ENCODE data around the gene SYT2.

Gene SYT2

DNA sequence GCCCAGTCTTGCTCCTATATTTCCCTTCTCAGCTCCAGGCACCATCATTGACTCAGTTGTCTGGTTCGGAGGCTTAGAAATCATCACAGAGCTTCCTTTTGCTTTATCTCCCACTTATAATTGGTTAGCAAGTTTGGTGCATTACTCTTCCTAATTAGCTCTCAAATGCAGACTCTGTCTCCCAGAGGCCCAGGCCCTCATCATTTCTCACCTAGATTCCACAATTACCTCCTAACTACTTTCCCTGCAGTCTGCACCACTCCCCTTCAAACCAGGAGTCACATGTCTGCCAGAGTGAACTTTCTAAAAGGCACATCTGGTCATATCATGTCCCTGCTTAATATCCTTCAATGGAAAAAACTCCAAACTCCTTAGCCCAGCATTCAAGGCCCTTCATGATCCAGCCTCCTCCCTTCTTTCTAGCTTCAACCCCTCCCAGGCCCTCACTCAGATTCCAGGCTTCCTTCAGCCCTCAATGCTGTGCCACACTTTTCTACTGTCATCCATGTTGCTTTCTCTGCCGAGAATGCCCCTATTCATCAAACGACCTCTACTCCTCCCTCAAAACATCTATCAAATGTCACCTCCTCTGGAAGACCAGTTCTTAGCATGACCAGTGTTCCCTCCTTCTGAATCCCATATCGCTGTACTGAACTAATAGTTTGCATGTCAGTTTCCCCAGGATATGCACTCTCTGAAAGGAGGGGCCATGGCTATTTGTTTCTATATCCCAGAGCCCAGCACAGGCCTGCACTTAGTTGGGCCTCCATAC, 30.7 kb downstream of the SYT2 start:
- no peak for DNase-seq (ENCODE audit: low read depth in 3 of 3)

DNA sequence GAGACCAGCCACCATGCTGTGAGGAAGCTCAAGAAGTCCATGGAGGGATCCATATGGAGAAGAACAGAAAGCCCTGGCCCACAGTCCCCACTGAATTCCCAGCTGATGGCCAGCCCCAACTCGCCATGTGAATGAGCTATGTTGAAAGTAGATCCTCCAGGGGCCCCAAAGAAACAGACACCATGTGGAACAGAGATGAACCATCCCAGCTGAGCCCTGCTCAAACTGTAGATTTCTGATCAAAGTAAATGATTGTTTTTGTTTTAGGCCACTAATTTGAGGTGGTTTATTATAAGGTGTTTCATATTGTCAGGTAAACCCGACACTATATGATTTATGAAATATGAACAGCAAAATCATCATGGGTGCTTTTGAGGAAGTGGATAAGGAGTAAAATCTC, 32.8 kb downstream of the SYT2 start:
- DNase-seq (ENCODE audit: low read depth in 3 of 3): no peak

DNA sequence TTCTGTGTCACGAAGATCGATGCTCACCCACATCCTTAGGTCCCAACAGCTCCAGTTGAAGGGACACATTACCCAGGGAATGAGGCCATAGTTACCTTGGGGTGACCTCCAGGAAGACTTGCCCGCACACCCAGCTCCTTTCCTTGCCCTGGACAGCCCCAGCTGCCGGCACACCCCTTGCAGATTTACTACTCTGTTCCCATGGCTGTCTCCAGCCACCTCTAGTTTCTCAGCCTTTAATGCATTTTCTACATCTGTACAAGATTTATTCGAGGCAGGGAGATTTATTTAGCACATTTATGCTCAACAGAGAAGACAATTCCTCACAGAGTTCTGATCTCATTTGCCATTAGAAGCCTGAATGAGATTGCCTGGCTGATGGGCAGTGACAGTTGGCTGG, 36.7 kb downstream of the SYT2 start:
- no peak for DNase-seq (ENCODE audit: low read depth in 3 of 3)

DNA sequence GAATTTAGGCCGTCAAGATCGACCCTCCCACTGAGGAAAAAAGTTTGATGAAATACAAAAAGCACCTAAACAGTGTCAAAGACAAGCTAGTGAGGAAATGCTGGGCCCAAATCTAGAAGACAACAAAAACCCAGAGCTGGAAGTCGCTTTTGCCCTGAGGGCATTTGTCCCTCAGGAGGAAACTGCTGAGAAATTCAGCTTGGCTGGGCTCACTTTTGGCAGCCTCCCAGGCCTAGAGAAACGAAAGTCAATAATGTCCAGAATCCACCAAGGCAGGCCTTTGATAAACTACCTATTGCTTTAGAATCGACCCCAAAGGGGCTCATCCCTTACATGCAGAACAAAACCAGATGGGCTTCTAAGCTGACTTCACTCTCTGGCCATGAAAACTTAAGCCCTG, 38.9 kb downstream of the SYT2 start:
- no peak for DNase-seq (ENCODE audit: low read depth in 3 of 3)

DNA sequence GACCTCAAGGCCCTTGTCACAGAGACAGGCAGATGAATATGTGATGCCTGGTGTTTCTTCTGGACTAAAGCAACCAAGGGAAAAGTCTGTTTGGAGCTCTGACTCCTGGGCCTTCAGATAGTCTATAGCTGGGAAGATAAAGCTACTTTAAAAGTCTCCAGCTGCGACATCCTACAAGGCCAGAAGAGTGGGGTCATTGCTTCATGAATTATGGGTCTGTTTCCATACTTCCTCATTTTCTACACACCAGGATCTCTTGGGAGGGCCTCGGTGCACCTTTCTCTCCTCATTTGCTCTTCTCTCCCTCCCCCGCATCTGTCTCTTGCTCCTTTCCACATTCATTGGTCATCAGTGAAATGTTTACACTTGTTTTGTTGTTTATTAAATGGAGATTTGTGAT, 44.8 kb downstream of the SYT2 start:
- no peak for DNase-seq (ENCODE audit: low read depth in 3 of 3)

DNA sequence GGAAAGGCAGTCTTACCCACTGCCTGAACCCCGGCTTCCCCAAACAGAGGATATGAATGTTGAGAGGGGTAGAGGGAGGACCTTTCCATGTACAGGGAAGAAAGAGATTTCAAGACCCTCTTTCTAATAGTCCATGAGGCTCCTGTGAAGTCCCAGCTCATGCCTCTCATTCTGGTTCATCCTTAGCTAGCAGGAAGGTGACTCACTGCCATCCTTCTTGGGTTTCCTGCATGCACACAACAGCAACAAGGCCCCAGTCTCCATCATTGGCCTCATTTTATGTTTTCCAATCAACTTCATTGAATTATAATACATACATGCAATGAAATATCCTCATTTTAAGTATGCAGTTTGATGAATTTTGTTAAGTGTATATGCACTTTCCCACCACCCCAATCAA, 46.2 kb downstream of the SYT2 start:
- DNase-seq (ENCODE audit: low read depth in 3 of 3): no peak

DNA sequence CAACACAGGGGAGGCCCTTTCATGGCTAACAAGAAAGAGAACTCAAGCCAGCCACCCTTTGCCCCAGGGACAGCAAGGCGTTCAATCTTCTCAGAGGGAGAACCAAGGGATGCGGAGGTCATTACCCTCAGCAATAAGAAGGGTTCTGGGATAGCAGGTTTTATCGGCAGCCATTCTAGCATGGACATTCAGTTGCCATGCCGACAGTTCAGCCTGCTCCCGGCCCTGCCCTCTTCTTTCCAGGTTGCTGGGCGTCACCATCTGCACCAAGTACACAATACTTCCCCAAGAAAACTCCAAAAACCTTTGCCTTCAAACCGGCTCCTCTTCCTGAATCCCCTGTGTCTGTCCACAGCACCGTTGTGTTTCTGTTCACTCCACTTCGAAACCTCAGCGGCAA, 47.1 kb downstream of the SYT2 start:
- no peak for DNase-seq (ENCODE audit: low read depth in 3 of 3)

DNA sequence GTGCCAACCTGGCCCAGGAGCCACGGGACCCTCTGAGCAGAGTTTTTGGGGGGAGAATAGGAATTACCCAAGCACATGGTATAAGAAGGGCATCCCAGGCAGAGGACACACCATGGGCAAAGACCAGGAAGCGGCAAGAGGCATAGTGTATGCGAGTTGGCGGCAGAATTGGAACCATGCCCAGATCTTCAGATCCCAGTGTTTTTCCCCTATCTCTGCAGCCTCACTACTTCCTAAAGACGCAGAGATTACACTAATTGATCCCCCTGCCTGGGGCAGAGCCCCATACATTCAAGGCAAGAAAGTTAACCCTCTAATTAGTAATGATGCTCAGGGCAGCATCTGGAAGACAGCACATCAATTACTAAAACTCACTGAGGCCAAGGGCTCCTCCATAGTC, 48.2 kb downstream of the SYT2 start:
- DNase-seq (ENCODE audit: low read depth in 3 of 3): no peak

DNA sequence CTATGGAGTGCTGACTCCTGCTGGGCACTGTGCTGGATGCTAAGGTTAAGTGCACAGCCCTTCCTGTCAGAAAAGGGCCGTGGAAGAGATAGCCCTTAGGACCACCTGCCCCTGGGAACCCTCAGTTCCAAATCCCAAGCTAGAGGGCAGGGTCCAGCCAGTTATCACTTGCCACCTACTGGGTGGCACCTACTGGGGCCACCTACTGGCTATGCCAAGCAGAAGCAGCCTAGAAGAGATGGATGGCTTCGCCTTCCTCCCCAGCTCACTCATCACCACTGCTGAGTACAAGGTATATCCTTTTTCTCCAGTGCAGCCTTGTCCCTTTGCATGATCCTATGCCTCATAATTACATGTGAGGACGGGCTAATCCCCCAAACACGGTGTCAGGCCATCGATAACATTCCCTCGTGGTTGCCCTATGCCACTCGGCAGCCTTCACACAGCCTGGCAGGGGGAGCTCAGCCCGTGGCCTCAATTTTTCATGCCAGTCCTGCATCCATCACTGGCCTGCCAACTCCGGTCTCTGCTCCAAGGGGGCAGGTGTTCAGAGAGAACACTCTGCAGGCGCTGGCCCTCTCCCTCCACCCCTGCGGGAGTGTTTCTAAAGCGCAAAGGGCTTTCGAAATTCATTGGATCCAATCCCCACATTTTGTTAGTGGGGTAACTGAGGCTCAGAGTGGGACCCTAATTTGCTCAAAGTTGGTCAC, 49.0 kb downstream of the SYT2 start:
- DNase-seq (ENCODE audit: low read depth in 3 of 3): no peak

DNA sequence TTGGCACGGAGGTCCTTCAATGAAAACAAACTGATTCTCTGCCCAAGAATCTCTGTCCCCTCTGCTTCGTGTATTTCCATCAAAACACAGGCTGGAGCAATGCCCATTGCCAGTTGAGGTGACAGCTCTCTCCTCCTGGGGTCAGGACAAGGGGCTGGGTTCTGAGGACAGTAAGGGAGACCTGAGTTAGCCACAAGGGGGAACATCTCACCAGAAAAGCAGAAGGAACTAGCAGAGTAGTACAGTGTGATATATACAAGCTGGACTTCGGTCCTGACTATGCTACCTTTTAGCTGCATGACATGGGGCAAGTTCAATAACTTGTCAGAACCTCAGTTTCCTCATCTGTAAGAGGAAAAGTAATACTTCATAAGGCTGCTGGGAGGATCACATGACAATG, 50.3 kb downstream of the SYT2 start:
- no peak for DNase-seq (ENCODE audit: low read depth in 3 of 3)

DNA sequence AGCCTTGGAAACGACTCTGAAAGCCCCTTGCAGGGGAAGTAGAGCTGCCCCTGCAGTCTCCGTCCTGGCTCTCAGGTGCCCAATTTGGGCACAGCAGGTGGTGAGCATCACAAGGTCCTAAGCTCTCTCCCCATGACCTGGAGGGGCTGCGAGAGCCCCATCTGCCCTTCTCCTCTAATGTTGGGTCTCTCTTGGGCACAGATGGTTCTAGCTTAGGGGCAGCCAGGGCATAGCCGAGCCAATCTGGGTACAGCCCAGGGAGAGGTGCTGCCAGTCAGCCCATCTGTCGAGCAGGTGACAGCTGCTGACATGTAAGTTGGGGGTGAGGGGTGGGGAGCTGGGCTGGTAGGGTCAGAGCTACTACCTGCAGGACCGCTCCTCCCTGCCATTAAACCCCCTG, 50.7 kb downstream of the SYT2 start:
- no peak for DNase-seq (ENCODE audit: low read depth in 3 of 3)

DNA sequence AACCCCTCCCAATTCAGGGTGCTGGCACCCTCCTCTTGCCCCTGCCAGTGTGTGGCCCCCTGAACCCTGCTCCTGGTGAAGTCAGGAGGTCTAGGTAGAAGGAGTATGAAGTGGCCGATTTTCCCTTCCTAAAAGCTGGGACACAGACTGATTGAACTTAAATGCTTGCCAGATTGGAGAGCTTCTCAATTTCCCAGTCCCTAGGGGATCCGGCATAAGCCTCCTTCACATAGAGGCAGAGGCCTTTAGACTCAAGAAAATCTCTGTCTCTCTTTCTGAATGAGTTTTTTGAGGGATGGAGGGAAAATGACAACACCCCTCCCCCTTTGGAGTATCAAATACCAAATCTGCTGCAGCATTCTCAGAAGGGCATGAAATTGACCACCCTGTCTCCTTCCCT, 51.5 kb downstream of the SYT2 start:
- no peak for DNase-seq (ENCODE audit: low read depth in 3 of 3)

DNA sequence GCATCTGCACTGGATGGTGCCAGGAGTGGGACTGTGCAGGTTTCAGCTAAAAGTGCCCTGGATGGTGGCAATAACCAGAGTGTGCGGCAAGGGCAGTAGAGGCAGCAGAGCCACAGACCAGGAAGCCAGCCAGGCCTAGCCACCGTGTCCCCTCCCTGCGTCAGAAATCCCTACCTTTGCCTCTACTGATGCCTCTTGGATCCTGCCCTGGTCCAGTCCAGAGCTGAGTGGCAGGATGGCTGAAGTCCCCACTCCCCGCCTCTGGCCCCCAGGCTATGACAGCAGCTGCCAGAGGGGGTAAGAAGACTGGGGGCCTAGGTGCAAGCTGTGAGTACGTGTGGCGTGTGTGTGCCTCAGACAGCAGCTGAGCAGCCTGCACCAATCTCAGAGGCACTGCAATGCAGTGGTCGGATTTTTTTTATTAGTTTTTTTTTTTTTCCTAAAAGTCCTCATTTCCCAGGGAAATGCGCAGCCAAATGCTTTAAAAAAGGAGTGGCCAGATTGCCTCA, 51.9 kb downstream of the SYT2 start:
- DNase-seq (ENCODE audit: low read depth in 3 of 3): no peak

DNA sequence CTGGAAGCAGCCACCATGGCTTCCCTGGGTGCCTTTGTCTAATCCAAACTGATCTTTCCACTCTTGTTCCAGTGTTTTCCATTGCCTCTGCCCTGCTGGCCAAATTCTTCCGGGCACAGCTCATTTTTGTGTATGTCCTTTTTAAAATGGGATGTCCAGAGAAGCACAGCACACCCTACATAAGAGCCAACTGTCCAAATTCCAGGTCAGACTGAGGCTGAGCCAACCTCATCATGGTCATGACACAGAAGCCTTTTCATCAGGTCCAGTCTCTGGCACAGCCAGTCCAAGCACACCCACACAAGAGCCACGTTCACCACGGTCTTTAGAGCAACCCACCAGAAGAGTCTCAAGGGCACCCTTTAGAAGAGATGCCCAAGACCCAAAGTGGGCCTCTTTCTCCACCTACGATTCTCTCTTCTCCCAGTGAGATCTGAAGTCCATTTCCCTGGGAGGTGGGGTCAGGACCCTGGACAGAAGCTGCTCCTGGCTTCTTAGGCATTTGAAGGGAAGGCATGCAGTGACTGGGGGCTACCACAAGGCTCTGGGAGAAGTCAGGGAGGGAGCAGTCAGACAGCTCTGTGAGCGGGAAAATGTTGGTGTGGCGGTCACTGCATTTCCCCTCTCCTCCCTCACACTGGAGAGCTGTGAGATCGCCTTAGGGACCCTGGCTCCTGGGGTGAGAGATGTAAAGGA, 53.2 kb downstream of the SYT2 start:
- no peak for DNase-seq (ENCODE audit: low read depth in 3 of 3)

DNA sequence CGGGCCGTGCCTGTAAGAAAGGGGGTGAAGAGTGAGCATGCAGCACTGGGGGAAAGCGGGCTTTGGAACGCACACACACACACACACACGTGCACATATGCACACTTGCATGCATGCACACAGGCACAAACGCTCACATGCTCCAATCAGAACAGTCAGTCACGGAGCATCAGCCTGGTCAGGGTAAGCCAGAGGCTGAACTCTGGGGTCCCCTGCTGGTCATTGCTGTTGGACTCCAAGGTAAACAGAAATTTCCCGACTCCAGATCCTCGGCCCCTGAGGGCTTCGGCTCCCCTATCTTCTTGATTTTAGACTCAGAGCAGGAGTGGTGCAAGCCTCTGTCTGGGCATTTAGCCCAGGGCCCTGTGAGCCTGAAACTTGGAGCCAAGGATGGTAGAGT, 54.2 kb downstream of the SYT2 start:
- DNase-seq (ENCODE audit: low read depth in 3 of 3): no peak

DNA sequence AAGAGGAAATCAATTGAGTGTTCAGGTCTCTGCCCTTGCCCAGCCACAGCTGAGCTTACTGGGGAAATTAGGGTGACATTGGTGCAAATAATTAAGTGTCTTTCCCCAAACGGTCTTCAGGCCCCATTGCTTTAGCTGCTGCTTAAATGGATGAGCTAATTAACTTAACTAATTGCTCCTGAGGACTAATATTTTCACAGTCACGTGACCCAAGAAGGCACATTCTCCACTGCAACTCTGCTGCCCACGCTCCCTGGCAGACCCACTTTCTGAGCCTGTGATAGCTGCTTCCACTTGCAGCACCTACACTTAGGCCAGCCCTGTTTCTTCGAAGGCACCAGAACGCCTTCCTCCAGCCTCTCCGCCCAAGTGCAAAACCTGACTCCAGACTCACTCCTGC, 56.2 kb downstream of the SYT2 start:
- DNase-seq (ENCODE audit: low read depth in 3 of 3): no peak

DNA sequence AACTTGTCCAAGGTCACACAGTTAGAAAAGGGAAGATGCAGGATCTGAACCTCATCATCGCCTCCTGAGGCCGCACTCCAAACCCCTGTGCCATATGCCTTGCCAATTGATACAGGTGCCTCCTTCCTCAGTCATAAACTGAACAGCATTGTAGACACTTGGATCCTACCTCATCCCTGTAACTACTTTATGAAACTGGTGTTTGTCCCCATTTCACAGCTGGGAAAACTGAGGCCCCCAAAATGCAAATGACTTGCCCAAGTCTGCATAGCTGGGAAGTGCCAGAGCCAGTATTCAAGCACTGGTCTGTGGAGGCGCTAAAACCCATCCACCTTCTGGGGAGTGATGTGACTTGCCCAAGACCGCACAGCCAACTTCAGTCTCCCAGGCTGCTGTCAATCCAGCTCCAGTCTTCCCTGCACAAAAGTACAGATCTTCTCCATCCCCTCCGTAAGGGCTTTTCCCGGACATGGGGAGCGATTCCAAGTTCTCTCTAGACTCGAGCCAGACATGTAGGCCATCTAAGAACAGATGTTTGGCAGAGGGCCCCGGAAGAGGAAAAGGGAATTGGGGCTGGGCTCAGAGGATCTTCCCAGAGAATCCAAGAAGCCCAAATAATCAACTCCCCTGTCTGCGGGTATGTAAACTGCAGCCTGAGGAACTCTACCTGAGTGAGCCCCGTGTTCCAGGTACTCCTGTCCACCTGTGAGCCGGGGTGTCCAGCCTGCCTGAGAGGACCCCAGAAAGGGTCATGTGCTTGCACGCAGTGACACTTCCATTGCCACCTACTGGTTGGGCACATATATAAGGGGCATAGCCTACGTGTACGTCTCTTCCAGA, 60.5 kb downstream of the SYT2 start:
- no peak for DNase-seq (ENCODE audit: low read depth in 3 of 3)

DNA sequence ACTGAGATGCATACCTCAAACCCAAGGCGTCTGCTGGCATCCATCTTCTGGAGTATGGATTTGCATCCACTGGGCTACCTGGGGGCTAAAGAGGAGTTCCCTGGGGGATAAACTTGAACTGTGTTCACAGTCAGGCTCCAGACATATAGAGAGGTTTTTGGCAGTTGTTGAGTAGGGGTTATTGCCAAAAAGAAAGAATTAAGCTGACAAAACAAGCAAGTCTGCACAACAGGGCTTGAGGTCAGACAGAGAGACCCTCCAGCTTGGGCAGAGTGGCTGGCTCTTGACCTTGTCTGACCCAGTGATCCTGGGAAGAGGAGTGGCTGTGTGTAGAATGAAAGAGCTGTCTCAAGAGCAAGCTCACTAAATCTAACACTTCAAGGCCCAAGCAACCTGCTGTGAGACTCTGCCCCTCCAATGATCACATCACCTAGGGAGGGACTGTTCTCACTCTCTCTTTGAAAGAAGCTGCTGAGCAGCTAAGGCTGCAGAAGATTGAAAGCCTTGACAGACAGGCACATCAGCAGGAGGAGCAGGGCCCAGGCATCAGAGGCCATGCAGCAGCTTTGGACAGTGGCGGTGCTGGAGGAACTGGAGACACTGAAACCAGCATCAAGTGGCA, 61.5 kb downstream of the SYT2 start:
- no peak for DNase-seq (ENCODE audit: low read depth in 3 of 3)

DNA sequence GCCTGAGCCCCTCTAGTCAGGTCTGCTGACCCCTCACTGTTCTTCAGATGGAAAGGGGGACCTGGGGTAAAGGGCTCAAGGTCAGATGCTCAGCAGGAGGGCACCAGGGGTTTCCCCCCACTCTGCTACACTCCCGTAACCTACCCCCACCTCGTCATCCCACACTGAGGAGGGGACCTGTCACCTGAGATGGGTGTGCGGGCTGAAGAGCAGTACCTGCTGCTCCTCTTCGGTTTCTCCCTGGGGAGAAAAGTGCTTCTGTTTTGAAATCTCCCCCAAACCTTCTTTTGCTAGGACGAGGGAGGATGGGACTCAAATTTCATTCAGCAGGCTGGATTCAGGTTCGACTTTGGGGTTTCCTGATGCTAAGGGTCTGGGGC, 65.2 kb downstream of the SYT2 start:
- DNase-seq (ENCODE audit: low read depth in 3 of 3): no peak

DNA sequence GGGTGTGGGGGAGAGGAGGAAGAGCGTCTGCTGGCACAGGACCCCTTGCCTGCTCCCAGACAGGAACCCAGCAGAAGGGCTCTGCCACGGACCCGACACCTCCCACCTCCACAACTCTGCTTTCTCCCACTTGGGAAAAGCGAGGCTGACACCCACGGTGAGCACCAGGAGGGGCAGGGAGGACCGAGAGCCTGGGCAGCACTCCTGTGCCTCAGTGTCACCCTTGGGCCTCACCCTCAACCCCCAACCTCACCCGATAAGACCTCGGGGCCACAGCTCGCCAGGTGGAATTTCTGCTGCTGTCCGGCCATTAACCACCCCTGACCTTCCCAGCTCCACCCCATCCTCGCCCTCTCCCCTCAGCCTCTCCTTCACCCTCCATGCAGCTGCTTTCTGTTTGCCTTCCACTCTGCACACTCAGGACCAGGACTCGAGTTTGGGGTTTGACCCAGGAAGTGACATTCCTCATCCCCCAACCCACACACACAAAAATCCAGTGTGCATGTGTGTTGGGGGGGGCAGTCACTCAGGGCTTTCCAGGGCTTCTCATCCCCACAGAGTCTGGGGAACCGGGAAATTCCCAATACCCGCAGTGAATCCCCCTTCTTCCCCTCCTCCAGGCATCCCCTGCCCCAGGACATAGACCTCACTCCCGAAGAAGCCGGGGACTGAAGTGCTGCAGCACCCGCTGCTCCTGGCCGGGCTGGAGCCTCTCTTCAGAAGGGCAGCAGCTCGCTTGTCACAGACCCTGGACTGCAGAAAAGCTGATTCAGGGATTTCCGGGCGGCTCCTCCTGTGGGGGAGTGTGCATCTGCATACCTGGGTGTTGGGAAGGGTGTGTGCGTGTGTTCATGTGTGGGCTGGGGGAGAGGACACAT, 65.8 kb downstream of the SYT2 start:
- DNase-seq (ENCODE audit: low read depth in 3 of 3): no peak

All from stimulated activated CD4-positive, alpha-beta T cell treated with anti-CD3 and anti-CD28 coated beads, TNF-alpha, amount 100 ng/mL, for 4 hours (primary cell).